HG03175 (cell line): ENCODE data around the gene UGT2A1.
"Not testable (repeated sequence)": the region's sequence is repeated elsewhere in the genome, so short reads cannot be mapped to it uniquely, and the experiment has no call there.

ENCODE experiments used
- ATAC-seq: cut with Tn5 transposase; IDR thresholded peaks from one replicate; pipeline ENCODE4 v1.9.1; 2021; ENCODE audit warnings: mild to moderate bottlenecking, moderate library complexity; ENCODE audit not compliant: unreplicated experiment

The UGT2A1 gene

DNA sequence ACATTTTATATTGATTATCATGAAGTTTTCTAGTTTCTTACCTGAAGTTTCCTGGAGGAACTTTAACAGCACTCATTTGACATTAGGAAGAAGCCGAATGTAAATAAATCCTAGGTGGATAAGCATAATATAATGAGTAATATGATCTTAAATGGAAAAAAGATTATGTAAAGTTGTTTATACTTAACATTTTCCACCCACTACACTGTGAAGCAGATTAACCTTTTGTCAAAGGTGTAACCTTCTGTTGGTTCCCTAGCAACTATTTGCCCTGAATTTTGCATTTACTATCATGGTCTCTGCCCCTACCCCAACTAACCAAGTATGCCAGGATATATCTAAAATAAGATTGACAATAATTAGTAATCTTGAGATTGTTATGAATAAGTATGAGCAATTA, at the start of gene UGT2A1:
Gene UGT2A1 (minus strand): TSS at position 101 of the 400 bp plus-strand sequence. CDS start 5,603 bp downstream, outside the sequence.
- ATAC-seq = no peak

- no peak for ATAC-seq
Measured at GRCh38 chr4:69702201-69702600, 49.2 kb upstream of the UGT2A1 start.

- no peak for ATAC-seq
Measured at GRCh38 chr4:69701696-69702095, 48.6 kb upstream of the UGT2A1 start.

DNA sequence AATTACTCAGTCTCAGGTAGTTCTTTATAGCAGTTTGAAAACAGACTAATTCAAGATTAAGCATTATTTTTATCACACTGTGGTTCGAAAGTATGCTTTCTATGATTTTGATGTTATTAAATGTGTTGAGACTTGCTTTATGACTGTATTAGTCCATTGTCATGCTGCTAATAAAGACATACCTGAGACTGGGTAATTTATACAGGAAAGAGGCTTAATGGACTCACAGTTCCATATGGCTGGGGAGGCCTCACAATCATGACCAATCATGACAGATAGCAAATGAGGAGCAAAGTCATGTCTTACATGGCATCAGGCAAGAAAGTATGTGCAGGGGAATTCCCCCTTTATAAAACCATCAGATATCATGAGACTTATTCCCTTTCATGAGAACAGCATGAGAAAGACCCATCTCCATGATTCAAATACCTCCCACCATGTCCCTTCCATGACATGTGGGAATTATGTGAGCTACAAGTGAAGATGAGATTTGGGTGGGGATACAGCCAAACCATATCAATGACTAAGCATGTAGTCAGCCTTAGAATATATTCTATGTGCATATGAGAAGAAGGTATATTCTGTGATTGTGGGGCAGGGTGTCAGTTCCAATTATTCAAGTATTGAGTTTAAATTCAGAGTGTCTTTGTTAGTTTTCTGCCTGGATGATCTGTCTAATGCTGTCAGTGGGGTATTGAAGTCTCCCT, 44.6 kb upstream of the UGT2A1 start:
- no peak for ATAC-seq

GRCh38 chr4:69689599-69689998, 36.6 kb upstream of the UGT2A1 start:
- no peak for ATAC-seq

DNA sequence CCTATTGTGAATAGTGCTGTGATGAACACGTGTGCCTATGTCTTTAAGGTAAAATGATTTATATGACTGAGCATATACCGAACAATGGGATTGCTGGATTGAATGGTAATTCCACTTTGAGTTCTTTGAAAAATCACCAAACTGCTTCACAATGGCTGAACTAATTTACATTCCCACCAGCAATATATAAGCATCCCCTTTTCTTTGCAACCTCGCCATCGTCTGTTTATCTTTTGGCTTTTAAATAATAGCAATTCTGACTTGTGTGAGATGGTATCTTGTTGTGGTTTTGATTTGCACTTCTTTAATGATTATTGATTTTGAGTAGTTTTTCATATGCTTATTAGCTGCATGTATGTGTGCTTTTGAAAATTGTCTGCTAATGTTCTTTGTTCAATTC, 31.8 kb upstream of the UGT2A1 start:
- no peak for ATAC-seq

DNA sequence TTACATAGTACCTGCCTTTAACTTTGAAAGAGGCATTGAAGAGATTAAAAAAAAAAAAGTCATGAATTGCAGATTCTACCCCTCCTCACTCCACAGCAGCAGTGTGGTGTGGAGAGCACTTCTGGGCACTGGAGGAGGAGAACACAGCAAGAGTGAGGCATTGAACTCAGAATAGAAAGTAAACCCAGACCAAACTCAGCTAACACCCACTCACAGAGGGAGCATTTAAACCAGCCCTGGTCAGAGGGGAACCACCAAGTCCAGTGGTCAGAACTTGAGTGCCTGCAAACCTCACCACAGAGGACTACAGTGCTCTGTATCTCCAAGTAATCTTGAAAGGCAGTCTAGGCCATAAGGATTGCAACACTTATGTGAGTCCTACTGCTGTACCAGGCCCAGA, 15.6 kb upstream of the UGT2A1 start:
- ATAC-seq = no peak

DNA sequence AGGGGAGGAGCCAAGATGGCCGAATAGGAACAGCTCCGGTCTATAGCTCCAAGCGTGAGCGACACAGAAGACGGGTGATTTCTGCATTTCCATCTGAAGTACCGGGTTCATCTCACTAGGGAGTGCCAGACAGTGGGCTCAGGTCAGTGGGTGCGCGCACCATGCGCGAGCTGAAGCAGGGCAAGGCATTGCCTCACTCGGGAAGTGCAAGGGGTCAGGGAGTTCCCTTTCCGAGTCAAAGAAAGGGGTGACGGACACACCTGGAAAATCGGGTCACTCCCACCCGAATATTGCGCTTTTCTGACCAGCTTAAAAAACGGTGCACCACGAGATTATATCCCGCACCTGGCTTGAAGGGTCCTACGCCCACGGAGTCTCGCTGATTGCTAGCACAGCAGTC, 11.0 kb upstream of the UGT2A1 start:
- not testable (repeated sequence) for ATAC-seq

GRCh38 chr4:69661130-69661803, 8.2 kb upstream of the UGT2A1 start:
- ATAC-seq = not testable (repeated sequence)

- ATAC-seq = no peak
Measured at GRCh38 chr4:69658133-69658532, 5.1 kb upstream of the UGT2A1 start.

DNA sequence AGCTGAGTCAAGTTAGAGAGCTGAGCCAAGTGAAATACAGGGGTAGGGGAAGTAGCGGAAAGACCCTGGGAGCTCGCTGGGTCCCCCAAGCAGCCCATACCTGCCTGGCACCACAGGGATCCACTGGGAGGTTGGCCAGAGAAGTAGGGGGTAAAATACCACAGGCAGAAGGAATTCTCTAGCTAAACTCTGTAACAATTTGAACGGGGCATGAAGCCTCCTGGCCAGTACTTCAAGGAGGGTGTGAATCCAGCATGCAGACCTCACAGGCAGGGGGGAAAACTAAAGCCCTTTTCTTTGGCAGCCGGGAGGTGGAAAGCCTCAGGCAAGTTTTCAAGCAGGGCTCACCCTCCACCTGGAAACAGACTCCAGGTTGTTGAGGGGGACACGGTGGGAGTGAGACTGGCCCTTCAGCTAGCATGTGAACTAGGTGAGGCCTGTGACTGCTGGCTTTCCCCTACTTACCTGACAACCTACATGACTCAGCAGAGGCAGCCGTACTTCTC, 3.7 kb upstream of the UGT2A1 start:
- ATAC-seq = no peak

DNA sequence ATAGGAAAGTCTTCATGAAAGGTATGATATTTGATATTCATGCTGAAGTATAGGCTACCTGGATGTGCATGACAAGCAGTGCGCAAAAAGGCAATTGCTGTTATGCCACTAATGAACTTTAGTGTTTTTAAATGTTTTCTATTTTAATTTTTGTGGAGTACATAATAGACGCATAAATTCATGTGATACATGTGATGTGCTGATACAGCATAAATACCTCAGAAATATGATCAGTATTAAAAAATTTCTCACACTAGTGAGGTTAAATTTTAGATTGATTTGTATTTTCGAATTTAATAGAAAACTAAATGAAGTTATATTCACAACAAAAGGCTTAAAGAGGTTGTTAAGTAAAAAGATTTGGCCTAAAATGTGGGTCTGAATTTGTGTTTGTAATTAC, 2.2 kb downstream of the UGT2A1 start:
- no peak for ATAC-seq

- no peak for ATAC-seq
Measured at GRCh38 chr4:69649629-69650028, 3.4 kb downstream of the UGT2A1 start.

GRCh38 chr4:69649207-69649606, 3.8 kb downstream of the UGT2A1 start:
- no peak for ATAC-seq

DNA sequence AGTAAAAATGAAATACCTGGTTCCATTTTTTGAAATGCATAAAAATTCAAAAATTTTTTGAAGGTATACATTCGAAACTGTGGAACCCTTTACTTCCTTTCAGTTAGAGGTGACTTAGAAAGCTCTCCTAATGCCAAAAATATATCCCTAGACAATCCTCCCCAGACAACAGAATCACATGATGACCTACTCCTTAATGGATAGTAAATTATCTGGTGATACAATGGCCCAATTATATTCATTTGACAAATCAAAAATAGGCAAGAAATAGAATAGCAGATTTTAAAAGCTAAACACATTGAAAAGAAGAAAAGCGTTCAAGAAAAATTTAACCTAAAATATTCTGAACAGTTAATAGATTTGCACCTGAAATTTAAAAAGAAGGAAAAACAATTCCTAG, 10.1 kb downstream of the UGT2A1 start:
- ATAC-seq = no peak

DNA sequence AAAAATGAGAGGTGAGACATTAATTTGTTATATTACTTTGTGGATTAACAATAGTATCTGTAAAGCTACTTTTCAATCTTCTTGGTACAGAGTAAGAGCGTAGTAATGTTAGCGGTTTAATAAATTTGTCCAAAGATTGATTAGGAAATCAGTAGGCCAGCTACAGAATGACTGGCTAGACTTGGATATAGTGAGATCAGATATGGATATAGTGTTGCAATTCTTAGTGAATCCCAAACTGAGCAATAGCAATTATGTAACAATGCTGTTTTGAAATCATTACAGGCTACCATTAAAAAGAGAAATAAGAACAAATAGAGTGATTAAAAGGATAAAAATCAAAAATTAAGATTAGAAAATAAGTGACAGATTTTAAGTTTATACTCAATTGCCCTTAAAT, 12.8 kb downstream of the UGT2A1 start:
- no peak for ATAC-seq

- ATAC-seq = no peak
Measured at GRCh38 chr4:69639542-69639941, 13.5 kb downstream of the UGT2A1 start, which contains the start of gene UGT2A2. UGT2A2 (minus strand) TSS chr4:69639642; CDS start chr4:69639640, 2 bp downstream.

DNA sequence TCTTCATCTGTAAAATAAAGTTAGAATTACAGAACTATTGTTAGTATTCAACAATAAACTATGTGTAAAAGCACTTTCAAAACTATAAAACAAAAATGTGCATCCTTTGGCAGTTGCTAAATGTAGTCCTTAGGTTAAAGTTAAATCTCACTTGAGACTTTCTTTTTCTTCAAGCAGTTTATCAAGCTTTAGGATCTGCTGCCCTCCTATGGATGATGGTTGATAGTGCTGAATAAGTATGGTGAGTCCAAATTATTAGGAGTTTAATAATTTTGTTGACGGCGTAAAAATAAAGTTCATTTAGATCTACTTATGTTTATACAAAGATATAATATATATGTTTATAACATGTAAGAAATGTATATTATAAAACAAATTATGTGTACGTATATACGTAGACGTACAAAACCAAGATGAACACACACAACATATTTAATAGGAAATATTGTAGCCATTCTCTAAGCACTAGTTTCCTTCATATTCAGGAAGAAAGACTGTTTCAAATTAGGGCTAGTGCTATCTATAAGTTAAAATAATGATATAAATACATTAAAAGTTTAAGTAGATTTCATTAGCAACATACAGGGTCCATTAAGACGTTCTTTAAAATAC, 35.9 kb downstream of the UGT2A1 start:
- no peak for ATAC-seq

DNA sequence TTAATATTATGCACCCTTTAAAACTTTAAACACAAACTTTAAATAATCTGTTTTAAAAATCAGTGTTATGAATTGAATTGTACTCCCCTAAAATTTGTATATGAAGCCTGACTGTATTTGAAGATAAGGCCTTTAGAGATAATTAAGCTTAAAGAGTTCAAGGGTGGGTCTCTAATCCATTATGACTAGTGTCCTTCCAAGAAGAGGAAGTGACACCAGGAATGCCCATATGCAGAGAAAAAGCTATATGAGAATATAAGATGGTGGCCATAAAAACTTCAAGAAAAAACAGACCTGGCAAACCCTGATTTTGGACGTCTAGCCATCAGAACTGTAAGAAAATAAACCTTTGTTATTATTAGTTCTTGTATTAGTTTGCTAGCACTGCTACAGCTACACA, 42.6 kb downstream of the UGT2A1 start:
- no peak for ATAC-seq

GRCh38 chr4:69601065-69601464, 52.0 kb downstream of the UGT2A1 start:
- no peak for ATAC-seq

- no peak for ATAC-seq
Measured at GRCh38 chr4:69600013-69600412, 53.0 kb downstream of the UGT2A1 start.

DNA sequence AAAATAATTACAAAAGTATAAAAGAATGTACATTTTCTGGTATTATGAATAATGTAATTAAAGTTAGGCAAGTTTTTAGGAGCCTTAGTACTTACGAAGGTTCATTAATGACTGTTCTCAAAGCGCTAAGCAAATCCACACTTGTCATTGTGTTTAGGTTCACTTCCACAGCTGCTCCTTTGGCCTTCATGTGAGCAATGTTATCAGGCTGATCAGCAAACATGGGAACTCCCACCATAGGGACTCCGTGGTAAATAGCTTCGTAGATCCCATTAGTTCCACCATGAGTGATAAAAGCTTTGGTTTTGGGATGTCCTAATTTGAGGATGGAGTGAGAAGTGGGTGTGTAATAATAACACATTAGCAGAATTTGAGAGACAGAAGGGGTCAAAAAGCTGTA, 58.7 kb downstream of the UGT2A1 start:
- no peak for ATAC-seq
